Subcutaneous adipose tissue (tissue), 4 donors: ENCODE results near the gene SDC4. TPM values are rescaled to one million over a fixed set of nuclear protein-coding genes. Genes with fewer than 3 reads are reported as not detected.

Experiments used
- CTCF ChIP-seq: fragments of 450-650 bp; IDR thresholded peaks from one replicate; pipeline ENCODE4 v1.5.1; 2016; ENCODE audit warnings: low read depth, mild to moderate bottlenecking, control low read depth, antibody characterized with exemption, moderate library complexity
- total RNA-seq, 4 donors: library from RNA; depleted of rRNA; stranded (reverse); fragments of >200 nt; gene quantifications; one replicate each; pipeline ENCODE4 v1.1.0, GENCODE V29; 2016

SDC4 gene
- total RNA-seq, 4 donors from 2014 or later, result 37.4 to 65.4 (median 40.9) TPM

- no peak for TF ChIP-seq CTCF
Observed at GRCh38 chr20:45363611-45364492, 15.6 kb upstream of the SDC4 start.

GRCh38 chr20:45362804-45363610 lies 14.8 kb upstream of the SDC4 start, which contains the start of gene SYS1:
SYS1 (plus strand) TSS chr20:45363156; CDS start chr20:45363532, 376 bp downstream.
- no peak for TF ChIP-seq CTCF

- TF ChIP-seq CTCF, result no peak
Observed at GRCh38 chr20:45361793-45362192, 13.6 kb upstream of the SDC4 start.

- no peak for TF ChIP-seq CTCF
Observed at GRCh38 chr20:45359406-45360148, 11.4 kb upstream of the SDC4 start.

GRCh38 chr20:45359069-45359405 lies 10.8 kb upstream of the SDC4 start:
- no peak for TF ChIP-seq CTCF

GRCh38 chr20:45358282-45359068 lies 10.3 kb upstream of the SDC4 start:
- no peak for TF ChIP-seq CTCF
